ENCODE measurements around the gene KLF6.

KLF6 gene

GRCh38 chr10:3727268-3727667, 57.7 kb downstream of the KLF6 start (continued):
- TF ChIP-seq AEBP2 (tag by site-specific recombination; IDR thresholded peaks at IDR 0.05; ENCODE audit: borderline replicate concordance) (no peak), ZNF664 (tag by site-specific recombination; IDR thresholded peaks at IDR 0.05) (no peak), REPIN1 (tag by site-specific recombination; IDR thresholded peaks at IDR 0.05; ENCODE audit: low read depth) (no peak), ZBTB17 (tag by site-specific recombination; IDR thresholded peaks at IDR 0.05) (no peak)
